ENCODE results near the gene NDNF.

- TF ChIP-seq ZFP3 (CRISPR knock-in tag; IDR thresholded peaks at IDR 0.05) (no peak), ZNF565 (CRISPR knock-in tag; conservative IDR thresholded peaks at IDR 0.05; ENCODE audit: low read depth) (no peak), ZFP30 (CRISPR knock-in tag; IDR thresholded peaks at IDR 0.05) (no peak), TOX (CRISPR knock-in tag; IDR thresholded peaks at IDR 0.05; ENCODE audit: borderline replicate concordance) (no peak), PATZ1 (CRISPR knock-in tag; IDR thresholded peaks at IDR 0.05; ENCODE audit: borderline replicate concordance) (no peak), POU6F1 (CRISPR knock-in tag; IDR thresholded peaks at IDR 0.05; ENCODE audit: borderline replicate concordance, low read depth) (no peak), CSDC2 (CRISPR knock-in tag; IDR thresholded peaks at IDR 0.05) (no peak), ZNF70 (CRISPR knock-in tag; IDR thresholded peaks at IDR 0.05) (no peak), ZNF8 (CRISPR knock-in tag; IDR thresholded peaks at IDR 0.05) (no peak), OSR1 (CRISPR knock-in tag; IDR thresholded peaks at IDR 0.05) (no peak), ARNTL (CRISPR knock-in tag; IDR thresholded peaks at IDR 0.05; ENCODE audit: borderline replicate concordance, low read depth) (no peak), BACH2 (CRISPR knock-in tag; IDR thresholded peaks at IDR 0.05; ENCODE audit: borderline replicate concordance) (no peak)
- TF ChIP-seq, protein P1, sequence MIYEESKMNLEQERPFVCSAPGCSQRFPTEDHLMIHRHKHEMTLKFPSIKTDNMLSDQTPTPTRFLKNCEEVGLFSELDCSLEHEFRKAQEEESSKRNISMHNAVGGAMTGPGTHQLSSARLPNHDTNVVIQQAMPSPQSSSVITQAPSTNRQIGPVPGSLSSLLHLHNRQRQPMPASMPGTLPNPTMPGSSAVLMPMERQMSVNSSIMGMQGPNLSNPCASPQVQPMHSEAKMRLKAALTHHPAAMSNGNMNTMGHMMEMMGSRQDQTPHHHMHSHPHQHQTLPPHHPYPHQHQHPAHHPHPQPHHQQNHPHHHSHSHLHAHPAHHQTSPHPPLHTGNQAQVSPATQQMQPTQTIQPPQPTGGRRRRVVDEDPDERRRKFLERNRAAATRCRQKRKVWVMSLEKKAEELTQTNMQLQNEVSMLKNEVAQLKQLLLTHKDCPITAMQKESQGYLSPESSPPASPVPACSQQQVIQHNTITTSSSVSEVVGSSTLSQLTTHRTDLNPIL (CRISPR knock-in tag; IDR thresholded peaks at IDR 0.05; ENCODE audit: low read depth): no peak
Observed at GRCh38 chr4:120995266-120996010, 76.9 kb downstream of the NDNF start.

All from SK-N-SH treated with all-trans-retinoic acid at 6 μM for 48 hours (cell line).